K562 (cell line): ENCODE data around the gene GSG1L2.
"Not testable (repeated sequence)": the region's sequence is repeated elsewhere in the genome, so short reads cannot be mapped to it uniquely, and the experiment has no call there.

ENCODE experiments used
- ADNP ChIP-seq: fragments of 200-800 bp; sonication (Bioruptor generic); IDR thresholded peaks from 2 replicates; pipeline ENCODE4 v1.6.1; 2016; ENCODE audit warnings: missing genetic modification characterization, missing compliant biosample characterization
- CCAR2 ChIP-seq: fragments of 200-400 bp; formaldehyde crosslinking; IDR thresholded peaks from 2 replicates; pipeline ENCODE4 v1.6.1; 2017; ENCODE audit warnings: mild to moderate bottlenecking, low read depth, low read length
- FOXK1 ChIP-seq: sonication (generic); formaldehyde crosslinking; IDR thresholded peaks from 2 replicates; pipeline ENCODE4 v1.8.0; 2022; ENCODE audit warnings: missing genetic modification reagents, mild to moderate bottlenecking, borderline replicate concordance
- KDM5B ChIP-seq: fragments of 200-600 bp; sonication (generic); IDR thresholded peaks from 2 replicates; pipeline ENCODE4 v1.6.1; 2012; ENCODE audit warnings: low read depth, mild to moderate bottlenecking, moderate library complexity, low read length, control low read depth, inconsistent platforms; ENCODE audit not compliant: insufficient replicate concordance
- PRPF4 ChIP-seq: fragments of 200-400 bp; formaldehyde crosslinking; IDR thresholded peaks from one replicate; pipeline ENCODE4 v1.6.1; 2017; ENCODE audit warnings: low read length, low read depth, mild to moderate bottlenecking; ENCODE audit not compliant: insufficient read depth, poor library complexity, severe bottlenecking
- SAP30 ChIP-seq: fragments of 200-600 bp; sonication (generic); IDR thresholded peaks from 2 replicates; pipeline ENCODE4 v1.6.1; 2012; ENCODE audit warnings: borderline replicate concordance, low read depth, mild to moderate bottlenecking, moderate library complexity, low read length, control low read depth, inconsistent platforms; ENCODE audit not compliant: insufficient read depth, poor library complexity, severe bottlenecking
- ZFP1 ChIP-seq: fragments of 450-650 bp; formaldehyde crosslinking; IDR thresholded peaks from 2 replicates; pipeline ENCODE4 v1.4.0; 2020; ENCODE audit warnings: mild to moderate bottlenecking, mixed read lengths
- ZZZ3 ChIP-seq: fragments of 450-650 bp; IDR thresholded peaks from 2 replicates; pipeline ENCODE4 v1.6.1; 2016; ENCODE audit warnings: antibody characterized with exemption, mild to moderate bottlenecking, moderate library complexity
- TF ChIP-seq, protein P1 (sequence below): sonication (generic); formaldehyde crosslinking; IDR thresholded peaks from 2 replicates; pipeline ENCODE4 v1.8.1; 2022; ENCODE audit warnings: missing genetic modification reagents
- TF ChIP-seq, protein P2 (sequence below): fragments of 450-650 bp; IDR thresholded peaks from 2 replicates; pipeline ENCODE4 v1.6.1; 2017; ENCODE audit warnings: mild to moderate bottlenecking, moderate library complexity

DNA sequence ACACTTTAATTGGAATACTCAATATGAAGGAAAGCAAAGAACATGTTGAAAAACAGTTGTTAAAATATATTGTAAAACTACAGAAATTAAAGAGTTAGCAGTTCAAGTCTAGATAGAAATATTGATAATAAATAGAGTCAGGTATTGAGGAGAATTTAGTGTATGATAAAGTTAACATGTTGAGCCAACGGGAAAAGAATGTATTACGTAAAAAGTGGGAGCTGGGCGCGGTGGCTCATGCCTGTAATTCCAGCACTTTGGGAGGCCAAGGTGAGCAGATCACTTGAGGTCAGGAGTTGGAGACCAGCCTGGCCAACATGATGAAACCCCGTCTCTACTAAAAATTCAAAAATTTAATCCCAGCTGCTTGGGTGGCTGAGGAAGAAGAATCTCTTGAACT lies 38.4 kb downstream of the GSG1L2 start:
- TF ChIP-seq ZZZ3; KDM5B; ADNP (tag); PRPF4; FOXK1 (CRISPR knock-in tag); CCAR2; SAP30; ZFP1: not testable (repeated sequence)
- TF ChIP-seq, protein P1, sequence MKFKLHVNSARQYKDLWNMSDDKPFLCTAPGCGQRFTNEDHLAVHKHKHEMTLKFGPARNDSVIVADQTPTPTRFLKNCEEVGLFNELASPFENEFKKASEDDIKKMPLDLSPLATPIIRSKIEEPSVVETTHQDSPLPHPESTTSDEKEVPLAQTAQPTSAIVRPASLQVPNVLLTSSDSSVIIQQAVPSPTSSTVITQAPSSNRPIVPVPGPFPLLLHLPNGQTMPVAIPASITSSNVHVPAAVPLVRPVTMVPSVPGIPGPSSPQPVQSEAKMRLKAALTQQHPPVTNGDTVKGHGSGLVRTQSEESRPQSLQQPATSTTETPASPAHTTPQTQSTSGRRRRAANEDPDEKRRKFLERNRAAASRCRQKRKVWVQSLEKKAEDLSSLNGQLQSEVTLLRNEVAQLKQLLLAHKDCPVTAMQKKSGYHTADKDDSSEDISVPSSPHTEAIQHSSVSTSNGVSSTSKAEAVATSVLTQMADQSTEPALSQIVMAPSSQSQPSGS: not testable (repeated sequence)
- TF ChIP-seq, protein P2, sequence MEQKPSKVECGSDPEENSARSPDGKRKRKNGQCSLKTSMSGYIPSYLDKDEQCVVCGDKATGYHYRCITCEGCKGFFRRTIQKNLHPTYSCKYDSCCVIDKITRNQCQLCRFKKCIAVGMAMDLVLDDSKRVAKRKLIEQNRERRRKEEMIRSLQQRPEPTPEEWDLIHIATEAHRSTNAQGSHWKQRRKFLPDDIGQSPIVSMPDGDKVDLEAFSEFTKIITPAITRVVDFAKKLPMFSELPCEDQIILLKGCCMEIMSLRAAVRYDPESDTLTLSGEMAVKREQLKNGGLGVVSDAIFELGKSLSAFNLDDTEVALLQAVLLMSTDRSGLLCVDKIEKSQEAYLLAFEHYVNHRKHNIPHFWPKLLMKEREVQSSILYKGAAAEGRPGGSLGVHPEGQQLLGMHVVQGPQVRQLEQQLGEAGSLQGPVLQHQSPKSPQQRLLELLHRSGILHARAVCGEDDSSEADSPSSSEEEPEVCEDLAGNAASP: not testable (repeated sequence)
